GM18508 (cell line): Measurements from ENCODE around the gene MAEA.
"Not testable (repeated sequence)": the region's sequence is repeated elsewhere in the genome, so short reads cannot be mapped to it uniquely, and the experiment has no call there.

Source experiments
- ATAC-seq: cut with Tn5 transposase; IDR thresholded peaks from one replicate; pipeline ENCODE4 v1.9.1; 2021; ENCODE audit warnings: moderate number of reproducible peaks; ENCODE audit not compliant: insufficient read depth, unreplicated experiment

The MAEA gene

DNA sequence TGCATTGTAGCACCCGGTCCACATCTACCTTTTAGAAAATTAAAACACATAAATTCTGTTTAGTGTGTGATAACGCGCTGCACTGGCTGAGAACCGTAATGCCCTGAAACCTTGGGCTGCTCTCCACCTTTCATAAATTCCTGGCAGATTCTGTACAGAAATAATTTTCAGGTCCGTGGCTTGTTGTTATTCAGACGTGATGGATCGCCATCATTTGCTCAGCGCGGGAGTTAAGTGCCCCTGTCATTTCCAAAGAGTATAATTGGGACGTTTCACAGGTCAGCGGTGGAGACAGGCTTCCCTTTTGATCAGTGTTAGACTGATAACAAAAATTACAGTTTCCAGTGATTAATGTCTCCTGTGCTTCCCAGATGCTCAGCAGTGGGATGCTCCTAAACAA is 73.8 kb downstream of the MAEA start:
- ATAC-seq, result no peak

DNA sequence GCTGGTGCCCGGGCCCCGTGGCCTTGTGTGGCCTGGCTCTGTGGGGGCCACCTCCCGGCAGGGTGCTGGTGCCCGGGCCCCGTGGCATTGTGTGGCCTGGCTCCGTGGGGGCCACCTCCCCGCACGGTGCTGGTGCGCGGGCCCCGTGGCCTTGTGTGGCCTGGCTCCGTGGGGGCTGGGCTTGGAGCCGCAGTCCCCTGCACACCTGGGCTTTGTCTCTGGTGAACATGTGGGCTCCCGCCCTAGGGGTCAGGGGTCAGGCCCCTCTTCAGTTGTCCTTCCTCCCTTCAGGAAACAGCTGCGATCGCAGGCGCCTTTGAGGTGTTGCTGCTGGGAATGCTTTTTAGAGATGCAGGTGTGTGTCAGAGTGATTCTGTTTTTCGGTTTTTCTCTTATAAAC is 74.5 kb downstream of the MAEA start:
- no peak for ATAC-seq

- ATAC-seq, result no peak
These were observed 75.1 kb downstream of the MAEA start for GRCh38 chr4:1364748-1365147.

GRCh38 chr4:1365271-1366178 is 75.8 kb downstream of the MAEA start:
- no peak for ATAC-seq

GRCh38 chr4:1366371-1367229 is 76.9 kb downstream of the MAEA start:
- no peak for ATAC-seq

- ATAC-seq, result no peak
These were observed 77.7 kb downstream of the MAEA start for GRCh38 chr4:1367230-1367935.

GRCh38 chr4:1367936-1368289 is 78.2 kb downstream of the MAEA start:
- ATAC-seq, result no peak

DNA sequence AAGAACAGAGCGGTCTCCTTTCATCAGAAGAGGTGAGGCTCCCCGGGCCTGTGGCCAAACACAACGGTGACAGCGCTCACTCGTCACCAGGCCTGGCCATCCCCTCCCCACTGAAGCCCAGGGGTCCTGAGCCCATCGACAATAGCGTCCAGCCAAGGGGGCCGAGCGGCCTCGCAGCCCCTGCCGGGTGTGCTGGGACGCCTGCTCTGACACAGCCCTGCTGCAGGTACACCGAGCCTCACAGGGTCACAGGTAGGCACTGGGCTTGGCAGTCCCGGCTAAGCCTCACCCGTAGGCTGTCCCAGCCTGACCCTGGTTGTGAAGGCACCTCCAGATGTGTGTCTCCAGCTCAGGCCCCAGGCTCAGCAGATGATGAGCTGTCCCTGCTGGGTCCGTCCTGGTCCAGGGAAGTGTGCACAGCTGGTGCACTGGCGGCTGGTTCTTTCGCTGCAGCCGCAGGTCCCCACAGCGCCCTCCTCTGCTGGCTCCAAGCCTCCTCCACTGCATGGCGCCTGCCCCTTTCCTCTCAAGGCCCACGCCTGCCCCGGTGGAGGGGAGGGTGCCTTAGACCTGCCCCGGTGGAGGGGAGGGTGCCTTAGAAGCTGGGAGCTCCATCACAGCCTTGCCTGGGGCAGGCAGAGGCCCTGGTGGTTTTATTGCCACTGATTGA is 78.9 kb downstream of the MAEA start:
- no peak for ATAC-seq

GRCh38 chr4:1369091-1369450 is 79.4 kb downstream of the MAEA start:
- no peak for ATAC-seq

- ATAC-seq, result no peak
These were observed 79.9 kb downstream of the MAEA start for GRCh38 chr4:1369479-1370079.

DNA sequence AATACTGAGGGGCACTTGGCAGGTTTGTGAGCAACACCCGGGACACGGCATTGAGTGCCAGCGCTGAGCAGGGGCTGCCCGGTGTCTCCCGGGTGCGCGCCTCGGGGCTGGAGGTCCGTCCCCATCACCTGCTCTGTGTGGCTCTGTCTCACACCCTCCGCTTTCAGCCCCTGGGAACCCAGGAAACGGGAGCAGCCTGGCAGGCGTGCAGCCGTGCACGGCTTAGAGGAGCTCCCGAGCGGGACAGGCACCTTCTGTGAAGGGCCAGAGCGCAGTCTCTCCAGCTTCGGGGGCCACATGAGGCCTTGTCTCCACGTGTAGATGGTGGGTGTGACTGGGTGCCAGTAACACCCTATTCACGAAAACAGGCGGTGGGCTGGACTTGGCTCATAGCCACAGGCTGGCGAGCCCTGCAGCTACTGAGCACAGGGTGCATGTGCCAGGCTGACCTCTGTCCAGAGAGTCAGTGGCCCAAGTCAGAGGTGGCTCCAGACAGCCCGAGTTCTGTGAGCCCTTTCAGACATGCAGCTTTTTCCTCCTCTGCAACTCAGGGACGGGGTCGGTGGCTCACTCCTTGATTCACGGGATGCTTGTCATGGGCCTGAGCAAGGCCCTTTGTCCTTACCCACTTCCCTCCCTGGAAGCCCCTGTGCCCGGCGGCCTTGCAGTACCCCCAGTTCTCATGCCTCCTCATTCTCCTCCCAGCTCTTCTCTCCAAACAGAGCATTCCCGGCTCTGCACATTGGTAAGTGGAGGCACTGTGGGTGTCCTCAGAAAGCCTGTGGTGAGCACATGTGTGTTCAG is 80.8 kb downstream of the MAEA start:
- ATAC-seq, result no peak

DNA sequence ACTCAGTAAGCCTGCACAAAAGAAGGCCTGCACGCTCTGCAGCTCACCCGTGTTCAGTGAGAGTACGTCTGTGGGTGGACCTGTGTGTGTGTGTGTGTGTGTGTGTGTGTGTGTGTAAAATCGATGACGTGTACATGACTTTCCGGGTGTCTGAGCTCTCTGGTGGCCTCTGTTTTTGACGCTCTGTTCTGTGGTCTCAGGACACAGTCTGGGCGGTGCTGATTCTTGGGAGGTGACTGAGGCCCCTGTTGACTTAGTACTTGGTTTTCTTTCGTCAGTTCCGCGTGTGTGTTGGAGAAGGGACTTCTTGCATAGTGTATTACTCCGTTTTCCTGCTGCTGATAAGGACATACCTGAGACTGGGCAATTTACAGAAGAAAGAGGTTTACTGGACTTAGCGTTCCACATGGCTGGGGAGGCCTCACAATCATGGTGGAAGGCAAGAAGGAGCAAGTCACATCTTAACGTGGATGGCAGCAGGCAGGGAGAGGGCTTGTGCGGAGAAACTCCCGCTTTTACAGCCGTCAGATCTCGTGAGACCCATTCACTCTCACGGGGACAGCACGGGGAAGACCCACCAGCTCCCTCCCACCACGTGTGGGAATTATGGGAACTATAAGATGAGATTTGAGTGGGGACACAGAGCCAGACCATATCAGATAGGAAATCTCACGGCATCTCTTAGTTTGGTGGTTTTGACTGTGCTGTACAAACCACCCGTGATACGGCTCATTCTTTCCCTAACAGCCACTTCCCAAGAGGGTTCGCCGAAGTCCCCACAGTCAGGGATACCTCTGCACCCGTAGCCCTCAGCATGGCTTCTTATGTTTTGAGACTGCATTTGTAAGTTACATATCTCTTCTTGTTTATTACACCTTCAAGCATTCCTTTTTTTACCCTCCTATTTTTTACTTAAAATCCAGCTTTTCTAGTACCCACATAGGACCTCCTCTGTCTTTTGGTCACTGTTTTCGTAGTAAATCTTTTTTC is 81.8 kb downstream of the MAEA start:
- ATAC-seq, result no peak

- ATAC-seq, result not testable (repeated sequence)
These were observed 82.9 kb downstream of the MAEA start for GRCh38 chr4:1372576-1372975.

GRCh38 chr4:1373892-1374705 is 84.4 kb downstream of the MAEA start:
- ATAC-seq, result no peak

DNA sequence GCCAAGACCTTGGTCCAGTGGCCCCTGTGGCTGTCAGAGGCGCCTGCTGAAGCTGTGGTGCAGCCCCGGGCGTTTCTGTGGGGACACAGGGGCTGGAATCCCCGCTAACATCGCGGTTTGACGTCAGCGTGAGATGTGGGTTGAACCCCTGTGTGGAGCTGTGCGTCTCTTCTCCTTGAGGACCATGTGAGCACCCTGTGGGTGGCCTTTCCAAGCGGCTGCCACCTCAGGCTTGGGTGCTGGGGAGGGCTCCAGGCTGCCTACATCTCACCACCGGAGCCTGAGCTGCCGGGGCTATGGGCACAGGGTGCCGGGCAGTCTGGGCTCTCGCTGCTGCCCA is 85.0 kb downstream of the MAEA start:
- ATAC-seq, result no peak

- ATAC-seq, result no peak
These were observed 85.5 kb downstream of the MAEA start for GRCh38 chr4:1375051-1375721.
